Esophagus (tissue), 2 donors: ENCODE results near the gene FJX1. TPM values are rescaled to one million over a fixed set of nuclear protein-coding genes. Genes with fewer than 3 reads are reported as not detected.

Experiments
- H3K27ac ChIP-seq, 2 donors: one replicate each; pipeline ENCODE4 v1.5.1; 2013; ENCODE audit warnings: low read depth in 2 of 2, mild to moderate bottlenecking in 2 of 2, inconsistent platforms in 1 of 2, low read length in 1 of 2, moderate library complexity in 1 of 2
- H3K27me3 ChIP-seq, 2 donors: one replicate each; pipeline ENCODE4 v1.6.1; 2013; ENCODE audit warnings: low read length in 2 of 2, control low read depth in 1 of 2, mild to moderate bottlenecking in 1 of 2; ENCODE audit not compliant: insufficient read depth in 2 of 2, control insufficient read depth in 1 of 2
- H3K36me3 ChIP-seq, 2 donors: one replicate each; pipeline ENCODE4 v1.6.1; 2013; ENCODE audit warnings: low read length in 1 of 2; ENCODE audit not compliant: control insufficient read depth in 2 of 2, insufficient read depth in 2 of 2
- H3K4me1 ChIP-seq, 2 donors: one replicate each; pipeline ENCODE4 v1.6.1; 2013; ENCODE audit warnings: low read length in 1 of 2; ENCODE audit not compliant: control insufficient read depth in 2 of 2, insufficient read depth in 2 of 2
- H3K4me3 ChIP-seq, 2 donors: one replicate each; pipeline ENCODE4 v1.5.1; 2013; ENCODE audit warnings: low read length in 2 of 2, mild to moderate bottlenecking in 2 of 2, low read depth in 1 of 2, moderate library complexity in 1 of 2
- H3K9me3 ChIP-seq, 2 donors: one replicate each; pipeline ENCODE4 v1.6.1; 2013; ENCODE audit warnings: mild to moderate bottlenecking in 2 of 2, low read depth in 1 of 2, low read length in 1 of 2, moderate library complexity in 1 of 2; ENCODE audit not compliant: control insufficient read depth in 2 of 2, insufficient read depth in 1 of 2
- WGBS, 2 donors: extraction: QIAGEN DNeasy Blood & Tissue Kit; methylation state at CpG; one replicate each; pipeline ENCODE4 v1.1.7; 2013; 5-methylcytosine and 5-hydroxymethylcytosine counted together
- polyA plus RNA-seq, 2 donors: library from polyadenylated mRNA; stranded (reverse); fragments of 200-250 nt; gene quantifications; one replicate each; pipeline ENCODE4 v1.2.3, GENCODE V29; 2013
- donor health status: healthy with polysubstance abuse.
- donor health status: Bipolar disorder and iron deficiency.

Gene FJX1
- polyA plus RNA-seq = 1 to 10 TPM; 3.1 to 5.0 TPM

GRCh38 chr11:35617687-35618496, at the start of gene FJX1:
FJX1 (plus strand) TSS chr11:35618460; CDS start chr11:35618637, 177 bp downstream.
- no peaks in the 10 kb centered on the region for H3K9me3 ChIP-seq
- H3K4me3 ChIP-seq = peak within 1 kb of the TSS; percentile 56 to 62
- H3K27ac ChIP-seq = peak within 1 kb of the TSS; percentile 66 to 68
- H3K27me3 ChIP-seq = no peaks in the 10 kb centered on the region
- H3K4me1 ChIP-seq = peaks cover 10 to 11% of the 10 kb centered on the region in 2 donors
- WGBS, 2 donors = 2 to 3% methylated on average over 47 to 53 of the region's 57 CpGs
- no peaks in the 10 kb centered on the region for H3K36me3 ChIP-seq

GRCh38 chr11:35571696-35572095, 46.6 kb upstream of the FJX1 start:
- WGBS, 2 donors = 63 to 75% methylated on average over 3 of the region's 3 CpGs
- Histone ChIP-seq H3K9me3 (peaks cover 0 to 4% of the 10 kb centered on the region in 2 donors), H3K36me3 (no peaks in the 10 kb centered on the region), H3K4me1 (peaks cover 2 to 3% of the 10 kb centered on the region in 2 donors), H3K4me3 (no peak overlapping the region), H3K27ac (no peak overlapping the region), H3K27me3 (no peaks in the 10 kb centered on the region)

DNA sequence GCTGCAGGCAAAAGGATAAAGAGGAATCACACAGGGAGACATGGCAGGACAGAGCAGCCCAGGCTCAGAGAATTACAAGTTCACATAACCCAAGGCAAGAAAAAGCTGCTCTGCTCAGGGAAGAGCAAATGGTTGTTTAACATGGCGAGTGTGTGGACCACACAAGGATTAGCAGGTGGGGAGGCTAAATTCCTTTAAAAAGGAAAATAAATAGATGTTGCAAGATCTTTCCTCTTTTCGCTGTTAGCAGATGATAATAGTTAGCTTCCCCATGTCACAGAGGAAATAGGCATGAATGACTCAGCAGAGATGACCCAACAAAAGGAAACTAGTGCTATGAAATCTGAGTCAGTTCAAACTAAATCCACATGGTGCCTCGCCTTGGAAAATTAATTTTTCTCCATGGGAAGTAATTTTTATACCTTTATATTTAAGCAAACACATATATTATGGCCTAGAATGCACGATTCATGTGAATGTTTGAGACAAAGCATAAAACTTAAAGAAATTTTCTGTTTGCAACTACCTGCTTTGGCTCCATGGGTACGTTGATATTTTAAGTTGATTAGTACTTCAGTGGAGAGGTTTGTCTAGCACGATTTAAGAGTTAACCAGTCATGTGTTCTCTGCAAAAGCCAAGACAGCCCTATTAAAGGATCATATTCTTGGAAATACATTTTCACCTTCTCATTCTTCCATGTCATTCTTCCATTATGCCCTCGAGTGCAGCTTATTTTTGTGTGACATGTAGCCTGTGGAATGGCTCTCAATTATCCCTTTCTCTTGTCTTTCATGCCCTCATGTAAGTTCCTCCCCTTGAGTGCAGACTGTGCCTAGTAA, 38.5 kb upstream of the FJX1 start:
- Histone ChIP-seq H3K4me1 (no peaks in the 10 kb centered on the region), H3K27me3 (no peaks in the 10 kb centered on the region), H3K4me3 (no peak overlapping the region), H3K36me3 (no peaks in the 10 kb centered on the region), H3K9me3 (peaks cover 0 to 4% of the 10 kb centered on the region in 2 donors), H3K27ac (no peak overlapping the region)
- whole genome bisulfite sequencing, 2 donors = 43 to 61% methylated on average over 7 of the region's 7 CpGs

DNA sequence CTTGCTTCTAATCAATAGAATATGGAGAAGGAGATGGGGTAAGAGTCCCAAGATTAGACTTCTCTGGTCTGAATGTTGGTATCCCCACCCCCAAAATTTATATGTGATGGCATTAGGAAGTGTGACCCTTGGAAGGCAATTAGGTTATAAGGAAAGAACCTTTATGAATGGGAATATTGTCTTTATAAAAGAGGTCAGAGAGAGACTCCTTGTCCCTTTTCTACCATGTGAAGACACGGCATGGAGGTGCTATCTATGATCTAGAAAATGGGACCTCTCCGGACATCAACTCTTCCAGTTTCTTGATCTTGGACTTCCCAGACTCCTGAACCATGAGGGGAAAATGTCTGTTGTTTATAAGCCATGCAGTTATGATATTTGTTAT, 37.9 kb upstream of the FJX1 start:
- H3K27ac ChIP-seq = no peak overlapping the region
- H3K4me1 ChIP-seq = no peaks in the 10 kb centered on the region
- H3K9me3 ChIP-seq = peaks cover 0 to 4% of the 10 kb centered on the region in 2 donors
- H3K27me3 ChIP-seq = no peaks in the 10 kb centered on the region
- WGBS, 2 donors = 94% methylated on average over 2 of the region's 2 CpGs
- no peaks in the 10 kb centered on the region for H3K36me3 ChIP-seq
- H3K4me3 ChIP-seq = no peak overlapping the region

GRCh38 chr11:35582033-35582432, 36.2 kb upstream of the FJX1 start:
- H3K27ac ChIP-seq = no peak overlapping the region
- 77 to 96% methylated on average over 1 of the region's 1 CpG for WGBS, 2 donors
- H3K4me3 ChIP-seq = no peak overlapping the region
- peaks cover 0 to 2% of the 10 kb centered on the region in 2 donors for H3K4me1 ChIP-seq
- no peaks in the 10 kb centered on the region for H3K27me3 ChIP-seq
- no peaks in the 10 kb centered on the region for H3K36me3 ChIP-seq
- H3K9me3 ChIP-seq = no peaks in the 10 kb centered on the region

- Histone ChIP-seq H3K9me3 (no peaks in the 10 kb centered on the region), H3K27me3 (no peaks in the 10 kb centered on the region), H3K27ac (no peak overlapping the region), H3K4me1 (peaks cover 0 to 2% of the 10 kb centered on the region in 2 donors), H3K4me3 (no peak overlapping the region), H3K36me3 (no peaks in the 10 kb centered on the region)
- 67 to 78% methylated on average over 1 of the region's 1 CpG for WGBS, 2 donors
Measured at GRCh38 chr11:35583126-35583525, 35.1 kb upstream of the FJX1 start.

GRCh38 chr11:35583843-35584242, 34.4 kb upstream of the FJX1 start:
- Histone ChIP-seq H3K9me3 (no peaks in the 10 kb centered on the region), H3K36me3 (no peaks in the 10 kb centered on the region), H3K27me3 (no peaks in the 10 kb centered on the region), H3K4me1 (peaks cover 0 to 2% of the 10 kb centered on the region in 2 donors), H3K27ac (no peak overlapping the region), H3K4me3 (no peak overlapping the region)
- 93 to 96% methylated on average over 1 of the region's 1 CpG for WGBS, 2 donors

DNA sequence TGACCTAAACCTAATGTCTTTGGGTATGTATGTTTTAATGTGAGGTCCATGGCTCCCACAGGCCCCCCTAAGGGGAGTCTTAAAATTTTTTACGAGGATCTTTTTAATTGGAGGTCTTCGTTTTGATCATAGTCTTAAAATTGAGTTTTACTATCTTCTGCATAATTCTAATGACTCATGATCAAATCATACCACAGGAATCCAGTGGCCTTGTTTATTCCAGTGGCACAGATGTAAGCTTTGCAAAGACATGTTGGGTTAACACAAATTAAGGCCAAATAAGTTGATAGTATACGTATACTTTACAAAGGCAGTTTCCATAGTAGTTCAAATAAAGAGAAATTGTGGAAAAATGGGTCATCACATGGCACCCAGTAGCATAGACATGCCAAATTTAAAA, 33.9 kb upstream of the FJX1 start:
- Histone ChIP-seq H3K4me3 (no peak overlapping the region), H3K4me1 (peaks cover 0 to 2% of the 10 kb centered on the region in 2 donors), H3K9me3 (no peaks in the 10 kb centered on the region), H3K27ac (no peak overlapping the region), H3K27me3 (no peaks in the 10 kb centered on the region), H3K36me3 (no peaks in the 10 kb centered on the region)
- WGBS, 2 donors = 56 to 77% methylated on average over 3 of the region's 3 CpGs

- Histone ChIP-seq H3K27ac (no peak overlapping the region), H3K27me3 (no peaks in the 10 kb centered on the region), H3K36me3 (no peaks in the 10 kb centered on the region), H3K4me1 (peaks cover 0 to 2% of the 10 kb centered on the region in 2 donors), H3K4me3 (no peak overlapping the region), H3K9me3 (no peaks in the 10 kb centered on the region)
- WGBS, 2 donors = 68 to 79% methylated on average over 5 of the region's 5 CpGs
Measured at GRCh38 chr11:35585416-35585815, 32.8 kb upstream of the FJX1 start.
